ENCODE data around the gene ZNF213. TPM values are rescaled to one million over a fixed set of nuclear protein-coding genes. Genes with fewer than 3 reads are reported as not detected.

The ZNF213 gene
- total RNA-seq, 1 donor from 2014 or later: 14.9 TPM

- Mint-ChIP-seq H3K36me3 (ENCODE audit: low read depth) (peaks cover 7% of the 10 kb centered on the region), H3K4me1 (peaks cover 8% of the 10 kb centered on the region), H3K4me3 (no peak overlapping the region), H3K9me3 (peaks cover 2% of the 10 kb centered on the region), H3K27ac (ENCODE audit: unreplicated experiment) (no peak overlapping the region), H3K27me3 (ENCODE audit: low read depth) (peaks cover 16% of the 10 kb centered on the region)
- TF ChIP-seq, protein P1, sequence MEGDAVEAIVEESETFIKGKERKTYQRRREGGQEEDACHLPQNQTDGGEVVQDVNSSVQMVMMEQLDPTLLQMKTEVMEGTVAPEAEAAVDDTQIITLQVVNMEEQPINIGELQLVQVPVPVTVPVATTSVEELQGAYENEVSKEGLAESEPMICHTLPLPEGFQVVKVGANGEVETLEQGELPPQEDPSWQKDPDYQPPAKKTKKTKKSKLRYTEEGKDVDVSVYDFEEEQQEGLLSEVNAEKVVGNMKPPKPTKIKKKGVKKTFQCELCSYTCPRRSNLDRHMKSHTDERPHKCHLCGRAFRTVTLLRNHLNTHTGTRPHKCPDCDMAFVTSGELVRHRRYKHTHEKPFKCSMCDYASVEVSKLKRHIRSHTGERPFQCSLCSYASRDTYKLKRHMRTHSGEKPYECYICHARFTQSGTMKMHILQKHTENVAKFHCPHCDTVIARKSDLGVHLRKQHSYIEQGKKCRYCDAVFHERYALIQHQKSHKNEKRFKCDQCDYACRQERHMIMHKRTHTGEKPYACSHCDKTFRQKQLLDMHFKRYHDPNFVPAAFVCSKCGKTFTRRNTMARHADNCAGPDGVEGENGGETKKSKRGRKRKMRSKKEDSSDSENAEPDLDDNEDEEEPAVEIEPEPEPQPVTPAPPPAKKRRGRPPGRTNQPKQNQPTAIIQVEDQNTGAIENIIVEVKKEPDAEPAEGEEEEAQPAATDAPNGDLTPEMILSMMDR (conservative IDR thresholded peaks at IDR 0.05): no peak
- no peak for DNase-seq (ENCODE audit: low read depth, low spot score)
These were observed 10.8 kb downstream of the ZNF213 start for GRCh38 chr16:3145660-3146059.

DNA sequence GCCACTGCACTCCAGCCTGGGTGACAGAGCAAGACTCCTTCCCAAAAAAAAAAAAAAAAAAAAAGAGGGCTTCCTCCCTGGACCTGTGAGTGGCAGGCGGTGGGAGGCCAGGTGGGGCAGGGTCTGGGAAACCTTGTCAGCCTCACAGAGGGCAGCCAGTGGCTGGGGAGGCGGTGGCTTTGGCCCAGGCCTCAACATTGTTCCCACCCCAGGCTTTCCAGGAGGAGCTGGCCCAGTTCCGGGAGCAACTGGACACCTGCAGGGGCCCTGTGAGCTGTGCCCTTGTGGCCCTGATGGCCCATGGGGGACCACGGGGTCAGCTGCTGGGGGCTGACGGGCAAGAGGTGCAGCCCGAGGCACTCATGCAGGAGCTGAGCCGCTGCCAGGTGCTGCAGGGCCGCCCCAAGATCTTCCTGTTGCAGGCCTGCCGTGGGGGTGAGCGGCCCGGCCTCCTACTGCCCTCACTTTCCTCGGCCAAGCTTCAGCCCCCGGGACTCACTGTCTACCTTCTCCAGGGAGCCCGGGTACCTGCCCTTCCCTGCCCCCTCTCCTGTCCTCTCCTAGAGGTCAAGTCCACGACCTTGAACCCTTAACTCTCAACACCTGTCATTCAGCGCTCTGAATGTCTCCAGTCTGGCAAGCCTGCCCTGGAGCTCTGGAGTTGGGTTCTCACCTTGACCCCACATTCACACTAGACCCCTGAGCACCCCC is 12.4 kb downstream of the ZNF213 start:
- DNase-seq (ENCODE audit: low read depth, low spot score): no peak
- Mint-ChIP-seq H3K27me3 (ENCODE audit: low read depth) (peaks cover 24% of the 10 kb centered on the region), H3K27ac (ENCODE audit: unreplicated experiment) (no peak overlapping the region), H3K4me3 (no peak overlapping the region), H3K36me3 (ENCODE audit: low read depth) (peaks cover 9% of the 10 kb centered on the region), H3K4me1 (peaks cover 17% of the 10 kb centered on the region), H3K9me3 (peaks cover 5% of the 10 kb centered on the region)
- TF ChIP-seq, protein P1 (conservative IDR thresholded peaks at IDR 0.05): no peak

- Mint-ChIP-seq H3K9me3 (peaks cover 7% of the 10 kb centered on the region), H3K4me3 (peak overlapping the region; percentile 92), H3K27ac (ENCODE audit: unreplicated experiment) (no peak overlapping the region), H3K4me1 (peaks cover 23% of the 10 kb centered on the region), H3K27me3 (ENCODE audit: low read depth) (peaks cover 30% of the 10 kb centered on the region), H3K36me3 (ENCODE audit: low read depth) (peaks cover 10% of the 10 kb centered on the region)
- DNase-seq (ENCODE audit: low read depth, low spot score): no peak
- TF ChIP-seq, protein P1 (conservative IDR thresholded peaks at IDR 0.05): no peak
These were observed 12.9 kb downstream of the ZNF213 start for GRCh38 chr16:3147757-3148104.

DNA sequence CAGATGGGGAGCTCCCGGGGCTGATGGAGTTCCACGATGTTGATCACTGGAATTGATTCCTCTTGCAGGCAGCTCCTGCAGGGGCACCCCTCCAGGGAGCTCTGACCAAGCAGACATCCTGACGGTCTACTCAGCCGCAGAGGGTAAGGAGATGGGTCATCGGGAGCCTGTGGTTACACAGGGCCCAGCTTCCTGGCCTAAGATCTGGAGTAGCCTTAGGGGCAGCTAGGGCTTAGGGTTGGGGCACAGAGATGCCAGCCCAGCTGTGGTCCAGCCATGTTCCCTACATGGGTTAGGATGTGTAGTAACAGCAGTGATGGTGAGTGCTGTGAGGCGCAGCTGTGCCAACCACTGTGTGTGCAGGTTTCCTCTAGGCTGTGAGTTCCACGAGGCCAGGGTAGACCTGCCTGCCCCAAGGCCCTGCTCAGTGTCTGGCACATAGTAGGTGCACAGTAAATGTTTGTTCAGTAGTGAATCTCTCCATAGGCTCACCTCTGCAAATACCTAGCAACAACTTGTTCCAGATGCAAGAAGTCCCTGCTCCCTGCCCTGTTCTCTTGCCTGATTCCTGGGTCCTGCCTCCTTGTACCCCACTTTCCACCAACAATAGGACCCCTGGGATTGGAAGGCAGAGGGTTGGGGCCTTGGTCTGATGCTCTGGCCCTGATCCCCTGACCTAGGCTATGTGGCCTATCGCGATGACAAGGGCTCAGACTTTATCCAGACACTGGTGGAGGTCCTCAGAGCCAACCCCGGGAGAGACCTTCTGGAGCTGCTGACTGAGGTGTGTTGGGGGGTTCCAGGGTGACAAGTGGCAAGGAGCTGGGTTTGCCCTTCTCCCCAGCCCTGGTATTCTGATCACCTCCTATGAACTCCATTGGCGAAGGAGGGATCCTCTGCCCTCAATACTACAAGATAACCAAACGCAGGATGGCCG is 13.7 kb downstream of the ZNF213 start:
- peaks cover 8% of the 10 kb centered on the region for H3K9me3 Mint-ChIP-seq
- peak overlapping the region; percentile 92 for H3K4me3 Mint-ChIP-seq
- TF ChIP-seq, protein P1 (conservative IDR thresholded peaks at IDR 0.05): no peak
- H3K36me3 Mint-ChIP-seq (ENCODE audit: low read depth): peaks cover 11% of the 10 kb centered on the region
- peaks cover 32% of the 10 kb centered on the region for H3K27me3 Mint-ChIP-seq (ENCODE audit: low read depth)
- peaks cover 25% of the 10 kb centered on the region for H3K4me1 Mint-ChIP-seq
- DNase-seq (ENCODE audit: low read depth, low spot score): no peak
- H3K27ac Mint-ChIP-seq (ENCODE audit: unreplicated experiment): no peak overlapping the region

DNA sequence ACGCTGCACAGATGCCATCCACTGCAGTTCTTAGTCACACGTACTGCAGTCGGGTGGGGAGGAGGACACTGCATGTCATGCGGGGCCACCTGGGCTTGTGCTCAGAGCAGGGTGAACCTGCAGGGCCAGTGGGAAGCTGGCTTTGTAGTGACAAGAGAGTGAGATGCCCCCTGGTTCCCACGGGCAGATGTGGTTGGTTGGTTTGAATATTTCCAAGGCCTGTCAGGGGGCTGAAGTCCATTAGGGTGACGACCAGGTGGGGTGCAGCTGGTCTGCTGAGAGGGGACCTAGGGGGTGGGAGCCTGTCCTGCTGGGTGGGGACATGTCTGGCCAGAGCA is 14.3 kb downstream of the ZNF213 start:
- Mint-ChIP-seq H3K27me3 (ENCODE audit: low read depth) (peaks cover 33% of the 10 kb centered on the region), H3K4me1 (peaks cover 25% of the 10 kb centered on the region), H3K4me3 (peak overlapping the region; percentile 92), H3K36me3 (ENCODE audit: low read depth) (peaks cover 11% of the 10 kb centered on the region), H3K27ac (ENCODE audit: unreplicated experiment) (no peak overlapping the region), H3K9me3 (peaks cover 8% of the 10 kb centered on the region)
- TF ChIP-seq, protein P1 (conservative IDR thresholded peaks at IDR 0.05): no peak
- DNase-seq (ENCODE audit: low read depth, low spot score): no peak
